Measurements from ENCODE around the gene DNHD1. TPM values are rescaled to one million over a fixed set of nuclear protein-coding genes. Genes with fewer than 3 reads are reported as not detected.

The DNHD1 gene
- polyA plus RNA-seq (2013, experiment 1 of 2), result 2.1 TPM
- 3.5 TPM for polyA plus RNA-seq (2013, experiment 2 of 2)

GRCh38 chr11:6497069-6497839 lies at the start of gene DNHD1:
DNHD1 (plus strand) TSS chr11:6497280; CDS start chr11:6498216, 936 bp downstream.
- Histone ChIP-seq H3K27me3 (ENCODE audit: insufficient read depth, low read length) (no peaks in the 10 kb centered on the region), H3K4me1 (ENCODE audit: insufficient read depth, low read length) (peaks cover 3% of the 10 kb centered on the region; the same call in 1 of the 2 replicates), H3K36me3 (ENCODE audit: insufficient read depth, low read length) (peaks cover 26% of the 10 kb centered on the region), H3K27ac (ENCODE audit: low read depth, low read length) (no peak within 1 kb of the TSS), H3K4me3 (ENCODE audit: low read length) (peak within 1 kb of the TSS; percentile 30), H3K9ac (ENCODE audit: low read depth, low read length) (peak within 1 kb of the TSS; percentile 23), H3K9me3 (ENCODE audit: insufficient read depth, low read depth, low read length) (no peaks in the 10 kb centered on the region)
- 54% methylated on average over 33 of the region's 33 CpGs for WGBS

- peaks cover 15% of the 10 kb centered on the region for H3K36me3 ChIP-seq (ENCODE audit: insufficient read depth, low read length)
- H3K9me3 ChIP-seq (ENCODE audit: insufficient read depth, low read depth, low read length), result no peaks in the 10 kb centered on the region
- WGBS, result 90% methylated on average over 2 of the region's 3 CpGs
- H3K4me1 ChIP-seq (ENCODE audit: insufficient read depth, low read length), result no peaks in the 10 kb centered on the region
- no peak overlapping the region for H3K27ac ChIP-seq (ENCODE audit: low read depth, low read length)
- no peaks in the 10 kb centered on the region for H3K27me3 ChIP-seq (ENCODE audit: insufficient read depth, low read length)
- no peak overlapping the region for H3K9ac ChIP-seq (ENCODE audit: low read depth, low read length)
- H3K4me3 ChIP-seq (ENCODE audit: low read length), result no peak overlapping the region
Measured at GRCh38 chr11:6448574-6448973, 48.5 kb upstream of the DNHD1 start.

DNA sequence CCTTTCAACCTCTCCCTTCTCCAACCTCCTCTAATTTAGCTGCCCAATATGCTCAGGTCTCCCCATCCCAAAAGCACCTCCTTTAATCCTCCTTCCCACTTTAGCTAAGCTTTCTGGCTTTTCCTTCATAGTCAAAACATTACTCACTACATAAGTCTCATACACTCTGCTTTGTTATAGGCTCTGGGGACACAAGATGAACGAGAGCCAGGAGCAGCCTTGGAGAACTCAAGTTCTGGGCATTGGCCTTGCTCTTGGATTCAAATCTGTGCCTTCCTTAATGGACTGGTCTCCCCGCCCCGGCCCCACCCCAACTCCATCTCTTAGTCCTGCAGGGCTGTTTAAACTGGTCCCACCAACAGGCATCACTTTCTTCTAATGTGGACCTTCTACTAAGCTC lies 44.9 kb upstream of the DNHD1 start:
- H3K4me1 ChIP-seq (ENCODE audit: insufficient read depth, low read length), result no peaks in the 10 kb centered on the region
- no peaks in the 10 kb centered on the region for H3K27me3 ChIP-seq (ENCODE audit: insufficient read depth, low read length)
- WGBS, result 88% methylated on average over 3 of the region's 3 CpGs
- H3K9ac ChIP-seq (ENCODE audit: low read depth, low read length), result no peak overlapping the region
- no peak overlapping the region for H3K27ac ChIP-seq (ENCODE audit: low read depth, low read length)
- no peak overlapping the region for H3K4me3 ChIP-seq (ENCODE audit: low read length)
- no peaks in the 10 kb centered on the region for H3K9me3 ChIP-seq (ENCODE audit: insufficient read depth, low read depth, low read length)
- peaks cover 32% of the 10 kb centered on the region for H3K36me3 ChIP-seq (ENCODE audit: insufficient read depth, low read length)

DNA sequence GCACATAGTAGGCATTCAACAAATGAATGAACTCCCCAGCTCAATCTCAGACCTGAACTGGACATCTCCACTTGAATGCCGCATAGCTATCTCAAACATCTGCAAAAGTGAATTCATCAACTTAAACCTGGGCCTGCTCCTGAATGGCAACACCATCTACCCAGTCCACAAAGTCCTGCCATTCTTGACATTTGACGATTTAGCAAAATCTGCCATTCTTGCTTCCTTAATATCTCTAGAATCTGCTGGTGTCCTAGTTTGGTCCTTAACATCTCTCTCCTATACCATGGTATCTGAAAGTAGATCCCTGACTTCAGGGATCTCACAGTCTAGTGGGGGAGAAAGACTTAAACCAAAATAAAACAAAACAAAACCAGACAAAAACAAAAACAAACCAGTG lies 43.9 kb upstream of the DNHD1 start:
- Histone ChIP-seq H3K4me1 (ENCODE audit: insufficient read depth, low read length) (no peaks in the 10 kb centered on the region), H3K9me3 (ENCODE audit: insufficient read depth, low read depth, low read length) (no peaks in the 10 kb centered on the region), H3K36me3 (ENCODE audit: insufficient read depth, low read length) (peaks cover 32% of the 10 kb centered on the region), H3K27me3 (ENCODE audit: insufficient read depth, low read length) (no peaks in the 10 kb centered on the region), H3K27ac (ENCODE audit: low read depth, low read length) (no peak overlapping the region), H3K4me3 (ENCODE audit: low read length) (no peak overlapping the region), H3K9ac (ENCODE audit: low read depth, low read length) (no peak overlapping the region)
- WGBS, result 98% methylated on average over 2 of the region's 2 CpGs

- Histone ChIP-seq H3K9me3 (ENCODE audit: insufficient read depth, low read depth, low read length) (no peaks in the 10 kb centered on the region), H3K4me1 (ENCODE audit: insufficient read depth, low read length) (no peaks in the 10 kb centered on the region), H3K27ac (ENCODE audit: low read depth, low read length) (no peak overlapping the region), H3K9ac (ENCODE audit: low read depth, low read length) (no peak overlapping the region; the same call in 1 of the 2 replicates), H3K36me3 (ENCODE audit: insufficient read depth, low read length) (peaks cover 26% of the 10 kb centered on the region), H3K4me3 (ENCODE audit: low read length) (no peak overlapping the region), H3K27me3 (ENCODE audit: insufficient read depth, low read length) (no peaks in the 10 kb centered on the region)
- WGBS, result 71% methylated on average over 2 of the region's 2 CpGs
Measured at GRCh38 chr11:6455070-6455469, 42.0 kb upstream of the DNHD1 start.

DNA sequence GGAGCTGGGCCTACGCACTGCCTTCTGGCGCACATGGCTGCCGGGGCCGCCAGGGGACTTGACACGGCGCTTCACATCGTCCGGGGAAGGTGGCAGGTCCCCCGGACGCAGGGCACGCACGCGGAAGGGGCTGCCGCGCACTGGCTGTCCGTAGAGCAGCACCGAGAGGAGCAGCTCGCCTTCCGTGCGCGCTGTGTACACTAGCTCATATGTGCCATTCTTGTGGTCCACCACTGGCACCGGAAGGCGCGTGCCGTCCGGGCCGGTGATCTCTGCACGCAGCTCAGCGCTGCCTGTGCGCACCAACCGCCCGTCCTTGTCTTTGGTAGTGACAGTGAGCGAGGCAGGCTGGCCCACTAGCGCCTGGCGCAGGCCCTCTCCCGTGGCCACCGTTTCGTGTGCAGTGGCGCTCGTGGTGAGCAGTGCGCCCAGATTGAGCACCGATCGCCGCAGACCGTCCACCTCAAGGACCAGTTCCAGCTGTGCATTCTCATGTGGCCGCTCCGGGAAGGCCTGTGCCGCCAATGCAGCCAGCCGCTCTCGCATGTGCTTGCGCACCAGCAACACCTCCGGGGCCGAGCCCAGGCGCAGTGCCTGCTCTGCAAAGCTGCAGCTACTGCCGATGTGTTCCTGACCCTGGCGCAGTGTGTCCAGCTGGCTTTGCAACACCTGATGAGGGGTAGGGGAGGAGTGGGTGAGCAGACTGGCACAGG lies 40.6 kb upstream of the DNHD1 start:
- WGBS, result 95% methylated on average over 56 of the region's 56 CpGs
- H3K4me1 ChIP-seq (ENCODE audit: insufficient read depth, low read length), result no peaks in the 10 kb centered on the region
- no peaks in the 10 kb centered on the region for H3K9me3 ChIP-seq (ENCODE audit: insufficient read depth, low read depth, low read length)
- H3K4me3 ChIP-seq (ENCODE audit: low read length), result no peak overlapping the region
- peaks cover 21% of the 10 kb centered on the region for H3K36me3 ChIP-seq (ENCODE audit: insufficient read depth, low read length)
- H3K9ac ChIP-seq (ENCODE audit: low read depth, low read length), result no peak overlapping the region
- no peaks in the 10 kb centered on the region for H3K27me3 ChIP-seq (ENCODE audit: insufficient read depth, low read length)
- H3K27ac ChIP-seq (ENCODE audit: low read depth, low read length), result no peak overlapping the region

DNA sequence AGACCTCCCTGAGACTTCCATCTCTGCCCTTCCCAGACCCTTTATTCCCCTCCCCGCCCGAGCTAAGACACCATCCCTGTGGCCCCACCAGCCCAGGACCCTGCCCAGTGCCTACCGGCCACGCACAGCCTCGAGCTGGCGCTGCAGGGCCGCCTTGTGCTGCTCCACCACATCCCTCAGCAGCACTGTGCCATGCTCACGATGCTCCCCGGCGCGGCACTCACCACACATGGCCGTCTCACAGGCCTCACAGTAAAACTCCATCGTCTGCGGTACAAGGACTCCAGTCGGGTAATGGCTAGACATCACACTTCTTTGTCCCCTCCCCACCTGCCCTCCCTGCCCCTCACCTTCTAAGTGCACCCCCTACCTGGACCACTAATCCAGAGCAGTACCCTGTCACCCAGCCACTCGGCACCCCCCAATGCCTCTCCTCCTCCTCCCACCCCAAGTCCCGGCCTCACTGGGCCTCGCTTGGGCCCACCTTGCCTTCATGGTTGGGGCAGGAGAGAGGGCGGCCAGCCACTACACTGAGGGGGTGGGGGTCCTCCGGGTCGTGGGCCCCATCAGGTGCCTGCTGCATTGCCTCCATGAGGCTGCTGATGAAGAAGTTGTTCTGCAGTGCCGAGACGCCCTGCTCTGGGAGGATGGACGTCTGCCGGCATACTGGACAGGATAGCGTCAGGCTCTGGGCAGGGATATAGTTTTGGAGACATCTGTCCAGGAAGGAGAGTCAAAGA lies 39.3 kb upstream of the DNHD1 start:
- Histone ChIP-seq H3K27me3 (ENCODE audit: insufficient read depth, low read length) (no peaks in the 10 kb centered on the region), H3K36me3 (ENCODE audit: insufficient read depth, low read length) (peaks cover 17% of the 10 kb centered on the region), H3K4me3 (ENCODE audit: low read length) (no peak overlapping the region), H3K9me3 (ENCODE audit: insufficient read depth, low read depth, low read length) (no peaks in the 10 kb centered on the region), H3K27ac (ENCODE audit: low read depth, low read length) (no peak overlapping the region), H3K9ac (ENCODE audit: low read depth, low read length) (no peak overlapping the region), H3K4me1 (ENCODE audit: insufficient read depth, low read length) (no peaks in the 10 kb centered on the region)
- WGBS, result 94% methylated on average over 26 of the region's 26 CpGs

DNA sequence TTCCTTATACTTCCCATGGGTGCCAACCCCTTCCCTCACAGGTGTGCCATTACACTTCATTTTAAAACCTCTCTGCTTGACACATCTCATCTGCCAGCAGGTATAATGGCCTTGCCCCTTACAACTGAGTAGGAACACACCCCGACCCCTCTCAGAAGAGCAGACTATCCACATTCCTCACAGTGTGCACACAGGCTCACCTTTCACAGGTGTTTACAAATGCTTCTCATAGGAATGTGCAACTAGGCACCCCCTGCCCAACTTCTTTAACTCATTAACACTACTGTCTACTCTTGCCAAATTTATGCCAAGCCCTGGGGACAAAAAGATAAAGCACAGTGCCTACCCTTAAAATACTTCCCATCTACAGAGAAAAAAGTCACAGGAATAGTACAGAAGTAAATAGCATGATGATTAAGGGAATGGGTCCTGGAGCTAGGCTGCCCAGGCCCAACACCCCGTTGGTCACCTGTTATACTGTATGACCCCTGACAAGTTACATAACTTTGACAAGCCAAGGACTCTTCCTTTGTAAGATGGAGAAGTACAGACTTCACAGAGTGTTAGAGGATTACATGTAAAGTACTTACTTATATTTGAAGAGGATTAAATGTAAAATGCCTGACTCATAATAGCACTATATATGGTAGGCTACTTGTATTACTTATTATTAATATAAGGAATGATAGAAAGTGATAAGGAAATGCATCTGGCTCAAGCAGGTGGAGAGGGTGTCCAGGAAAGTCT lies 38.6 kb upstream of the DNHD1 start:
- H3K4me3 ChIP-seq (ENCODE audit: low read length), result no peak overlapping the region
- no peak overlapping the region for H3K9ac ChIP-seq (ENCODE audit: low read depth, low read length)
- no peaks in the 10 kb centered on the region for H3K9me3 ChIP-seq (ENCODE audit: insufficient read depth, low read depth, low read length)
- H3K27ac ChIP-seq (ENCODE audit: low read depth, low read length), result no peak overlapping the region
- peaks cover 17% of the 10 kb centered on the region for H3K36me3 ChIP-seq (ENCODE audit: insufficient read depth, low read length)
- no peaks in the 10 kb centered on the region for H3K27me3 ChIP-seq (ENCODE audit: insufficient read depth, low read length)
- 96% methylated on average over 2 of the region's 2 CpGs for WGBS
- H3K4me1 ChIP-seq (ENCODE audit: insufficient read depth, low read length), result no peaks in the 10 kb centered on the region

- Histone ChIP-seq H3K4me1 (ENCODE audit: insufficient read depth, low read length) (no peaks in the 10 kb centered on the region), H3K27me3 (ENCODE audit: insufficient read depth, low read length) (no peaks in the 10 kb centered on the region), H3K27ac (ENCODE audit: low read depth, low read length) (no peak overlapping the region), H3K9ac (ENCODE audit: low read depth, low read length) (no peak overlapping the region), H3K36me3 (ENCODE audit: insufficient read depth, low read length) (peaks cover 19% of the 10 kb centered on the region), H3K4me3 (ENCODE audit: low read length) (no peak overlapping the region), H3K9me3 (ENCODE audit: insufficient read depth, low read depth, low read length) (no peaks in the 10 kb centered on the region)
- WGBS, result 89% methylated on average over 1 of the region's 1 CpG
Measured at GRCh38 chr11:6459099-6459450, 38.0 kb upstream of the DNHD1 start.

DNA sequence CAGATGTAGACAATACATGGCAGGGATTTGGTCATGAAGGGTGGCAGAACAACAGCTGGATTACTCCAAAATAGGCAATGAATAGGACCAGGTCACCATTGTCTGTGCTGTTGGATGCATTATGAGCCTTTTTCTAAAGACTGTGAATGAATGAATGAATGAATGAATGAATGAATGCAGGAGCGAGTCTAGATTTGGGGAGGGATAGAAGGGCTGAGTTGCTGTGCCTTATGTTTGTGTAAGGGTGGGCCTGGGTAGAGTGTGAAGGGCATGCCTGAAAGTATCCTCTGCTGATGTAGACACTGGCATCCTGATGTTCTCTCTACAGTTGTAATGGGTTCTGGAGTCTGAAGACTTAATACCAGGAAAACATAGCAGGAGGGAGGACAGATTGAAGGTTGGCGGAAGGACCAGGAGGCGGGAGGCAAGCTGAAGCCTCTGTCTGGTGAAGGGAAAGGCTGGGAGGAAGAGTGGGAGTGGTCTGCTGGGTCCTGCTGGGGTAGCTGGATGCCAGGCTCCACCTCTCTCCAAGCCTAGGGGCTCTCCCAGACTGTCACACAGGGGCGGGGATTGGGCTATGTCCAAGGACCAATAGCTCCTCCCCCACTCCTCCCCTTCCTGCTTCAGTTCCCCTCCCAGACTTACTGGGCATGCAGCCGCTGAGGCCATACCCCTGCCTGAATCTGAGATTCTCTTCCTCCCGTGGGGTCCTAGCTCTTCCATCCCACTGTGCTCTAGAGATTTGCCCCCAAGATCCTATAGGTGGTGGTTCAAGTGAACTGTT lies 28.2 kb upstream of the DNHD1 start:
- peak overlapping the region; percentile 16; the same call in 1 of the 2 replicates for H3K4me3 ChIP-seq (ENCODE audit: low read length)
- peaks cover 4% of the 10 kb centered on the region; the same call in 1 of the 2 replicates for H3K27me3 ChIP-seq (ENCODE audit: insufficient read depth, low read length)
- H3K4me1 ChIP-seq (ENCODE audit: insufficient read depth, low read length), result 0 out of 2 replicates have a peak, but pooled peaks cover 5% of the 10 kb centered on the region
- H3K9me3 ChIP-seq (ENCODE audit: insufficient read depth, low read depth, low read length), result no peaks in the 10 kb centered on the region
- H3K27ac ChIP-seq (ENCODE audit: low read depth, low read length), result no peak overlapping the region
- 18% methylated on average over 6 of the region's 6 CpGs for WGBS
- 0 out of 2 replicates have a peak, but pooled peaks cover 1% of the 10 kb centered on the region for H3K36me3 ChIP-seq (ENCODE audit: insufficient read depth, low read length)
- H3K9ac ChIP-seq (ENCODE audit: low read depth, low read length), result no peak overlapping the region

Data from HUES64 (cell line).